ENCODE measurements around the gene CADM3. TPM values are rescaled to one million over a fixed set of nuclear protein-coding genes. Genes with fewer than 3 reads are reported as not detected.

Gene CADM3
- total RNA-seq, 3 donors from 2014 or later (not counting 1 experiment from before 2014, with no cell fraction given), result not detected

- DNase-seq, result no peak
- no peak overlapping the region for H3K4me3 ChIP-seq (ENCODE audit: low read length)
- Mint-ChIP-seq H3K9me3 (no peaks in the 10 kb centered on the region), H3K27ac (no peak overlapping the region), H3K36me3 (no peaks in the 10 kb centered on the region), H3K4me3 (no peak overlapping the region), H3K4me1 (no peaks in the 10 kb centered on the region), H3K27me3 (ENCODE audit: low read depth in 2 of 2) (peaks cover 25 to 29% of the 10 kb centered on the region in 2 donors)
- peaks cover 3% of the 10 kb centered on the region for H3K4me1 ChIP-seq (ENCODE audit: control insufficient read depth, insufficient read depth, low read length)
- TF ChIP-seq, protein P1, sequence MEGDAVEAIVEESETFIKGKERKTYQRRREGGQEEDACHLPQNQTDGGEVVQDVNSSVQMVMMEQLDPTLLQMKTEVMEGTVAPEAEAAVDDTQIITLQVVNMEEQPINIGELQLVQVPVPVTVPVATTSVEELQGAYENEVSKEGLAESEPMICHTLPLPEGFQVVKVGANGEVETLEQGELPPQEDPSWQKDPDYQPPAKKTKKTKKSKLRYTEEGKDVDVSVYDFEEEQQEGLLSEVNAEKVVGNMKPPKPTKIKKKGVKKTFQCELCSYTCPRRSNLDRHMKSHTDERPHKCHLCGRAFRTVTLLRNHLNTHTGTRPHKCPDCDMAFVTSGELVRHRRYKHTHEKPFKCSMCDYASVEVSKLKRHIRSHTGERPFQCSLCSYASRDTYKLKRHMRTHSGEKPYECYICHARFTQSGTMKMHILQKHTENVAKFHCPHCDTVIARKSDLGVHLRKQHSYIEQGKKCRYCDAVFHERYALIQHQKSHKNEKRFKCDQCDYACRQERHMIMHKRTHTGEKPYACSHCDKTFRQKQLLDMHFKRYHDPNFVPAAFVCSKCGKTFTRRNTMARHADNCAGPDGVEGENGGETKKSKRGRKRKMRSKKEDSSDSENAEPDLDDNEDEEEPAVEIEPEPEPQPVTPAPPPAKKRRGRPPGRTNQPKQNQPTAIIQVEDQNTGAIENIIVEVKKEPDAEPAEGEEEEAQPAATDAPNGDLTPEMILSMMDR (IDR thresholded peaks at IDR 0.05), result no peak
- 82% methylated on average over 5 of the region's 5 CpGs for WGBS (ENCODE audit: insufficient coverage)
- intact Hi-C loops (cut with micrococcal nuclease), result no loop called here
- H3K27me3 ChIP-seq (ENCODE audit: control insufficient read depth, insufficient read depth, low read length), result no peaks in the 10 kb centered on the region
- H3K36me3 ChIP-seq (ENCODE audit: control insufficient read depth, insufficient read depth, low read length), result no peaks in the 10 kb centered on the region
- no peak for ATAC-seq
- no peak overlapping the region for H3K27ac ChIP-seq (ENCODE audit: low read length)
- H3K9me3 ChIP-seq (ENCODE audit: control insufficient read depth, insufficient read depth, low read length), result no peaks in the 10 kb centered on the region
These were observed 28.5 kb downstream of the CADM3 start for GRCh38 chr1:159199901-159200300.

- intact Hi-C loops (cut with micrococcal nuclease), result no loop called here
- no peak overlapping the region for H3K4me3 Mint-ChIP-seq
These were observed 29.4 kb downstream of the CADM3 start for GRCh38 chr1:159200769-159201168.

DNA sequence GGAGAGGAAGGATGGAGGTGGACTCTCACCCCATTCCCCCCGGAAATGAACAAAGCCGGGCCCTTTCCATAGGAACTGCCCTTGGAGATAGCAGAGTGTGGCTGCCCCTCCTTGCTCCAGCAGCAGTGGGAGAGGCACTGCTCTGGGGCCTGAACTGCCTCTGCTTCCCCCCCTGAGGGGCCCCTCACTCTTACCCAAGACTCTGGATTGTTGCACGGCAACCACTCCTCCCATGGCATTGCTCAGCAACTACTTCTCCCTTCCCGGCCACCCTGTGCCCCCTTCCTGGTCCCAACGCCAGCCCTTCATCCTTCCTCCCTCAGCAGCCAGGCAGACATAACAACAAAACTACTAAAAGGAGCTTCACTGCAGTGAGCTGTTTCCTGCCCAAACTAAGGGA lies 30.2 kb downstream of the CADM3 start:
- Mint-ChIP-seq H3K9me3 (no peaks in the 10 kb centered on the region), H3K36me3 (no peaks in the 10 kb centered on the region), H3K4me3 (no peak overlapping the region), H3K4me1 (no peaks in the 10 kb centered on the region), H3K27ac (no peak overlapping the region), H3K27me3 (ENCODE audit: low read depth in 2 of 2) (peaks cover 31 to 36% of the 10 kb centered on the region in 2 donors)
- DNase-seq, result no peak
- no peak overlapping the region for H3K27ac ChIP-seq (ENCODE audit: low read length)
- 20% methylated on average over 5 of the region's 5 CpGs for WGBS (ENCODE audit: insufficient coverage)
- intact Hi-C loops (cut with micrococcal nuclease), result no loop called here
- H3K4me3 ChIP-seq (ENCODE audit: low read length), result no peak overlapping the region
- H3K36me3 ChIP-seq (ENCODE audit: control insufficient read depth, insufficient read depth, low read length), result no peaks in the 10 kb centered on the region
- H3K4me1 ChIP-seq (ENCODE audit: control insufficient read depth, insufficient read depth, low read length), result peaks cover 3% of the 10 kb centered on the region
- TF ChIP-seq, protein P1 (IDR thresholded peaks at IDR 0.05), result no peak
- no peak for ATAC-seq
- H3K9me3 ChIP-seq (ENCODE audit: control insufficient read depth, insufficient read depth, low read length), result no peaks in the 10 kb centered on the region
- H3K27me3 ChIP-seq (ENCODE audit: control insufficient read depth, insufficient read depth, low read length), result no peaks in the 10 kb centered on the region

More at GRCh38 chr1:159200769-159201168, 29.4 kb downstream of the CADM3 start:
- Histone ChIP-seq H3K36me3 (ENCODE audit: control insufficient read depth, insufficient read depth, low read length) (no peaks in the 10 kb centered on the region), H3K9me3 (ENCODE audit: control insufficient read depth, insufficient read depth, low read length) (no peaks in the 10 kb centered on the region), H3K27ac (ENCODE audit: low read length) (no peak overlapping the region), H3K4me3 (ENCODE audit: low read length) (no peak overlapping the region), H3K4me1 (ENCODE audit: control insufficient read depth, insufficient read depth, low read length) (peaks cover 3% of the 10 kb centered on the region), H3K27me3 (ENCODE audit: control insufficient read depth, insufficient read depth, low read length) (no peaks in the 10 kb centered on the region)
- TF ChIP-seq, protein P1 (IDR thresholded peaks at IDR 0.05), result no peak
- Mint-ChIP-seq H3K27ac (no peak overlapping the region), H3K27me3 (ENCODE audit: low read depth in 2 of 2) (peaks cover 32 to 36% of the 10 kb centered on the region in 2 donors), H3K36me3 (no peaks in the 10 kb centered on the region), H3K9me3 (no peaks in the 10 kb centered on the region), H3K4me1 (no peaks in the 10 kb centered on the region)
- ATAC-seq, result no peak
- 20% methylated on average over 10 of the region's 18 CpGs for WGBS (ENCODE audit: insufficient coverage)
- no peak for DNase-seq

DNA sequence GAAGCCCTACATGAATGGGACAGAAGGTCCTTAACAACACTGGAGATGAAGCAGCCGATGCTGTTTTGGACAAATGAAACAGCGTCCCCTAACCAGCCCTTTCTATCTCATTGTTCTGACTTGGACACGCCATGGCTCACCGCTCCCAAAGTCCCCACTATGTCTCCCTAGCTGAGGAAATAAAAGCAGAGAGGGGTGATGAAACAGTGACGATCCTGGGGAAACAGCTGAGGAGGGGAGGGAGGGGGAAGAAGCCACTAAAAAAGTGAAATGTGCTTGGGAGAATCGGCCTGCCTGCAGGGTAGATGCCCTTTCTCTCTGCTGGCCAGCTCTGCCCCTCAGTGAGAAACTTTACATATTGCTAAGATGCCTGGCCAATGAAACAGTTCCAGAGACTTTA lies 32.2 kb downstream of the CADM3 start:
- no peaks in the 10 kb centered on the region for H3K9me3 Mint-ChIP-seq
- Histone ChIP-seq H3K27ac (ENCODE audit: low read length) (no peak overlapping the region), H3K4me3 (ENCODE audit: low read length) (no peak overlapping the region), H3K36me3 (ENCODE audit: control insufficient read depth, insufficient read depth, low read length) (no peaks in the 10 kb centered on the region), H3K9me3 (ENCODE audit: control insufficient read depth, insufficient read depth, low read length) (no peaks in the 10 kb centered on the region), H3K4me1 (ENCODE audit: control insufficient read depth, insufficient read depth, low read length) (peaks cover 3% of the 10 kb centered on the region), H3K27me3 (ENCODE audit: control insufficient read depth, insufficient read depth, low read length) (peaks cover under 1% of the 10 kb centered on the region)
- no peaks in the 10 kb centered on the region for H3K4me1 Mint-ChIP-seq
- TF ChIP-seq, protein P1 (IDR thresholded peaks at IDR 0.05), result no peak
- no peak for DNase-seq
- no peak overlapping the region for H3K4me3 Mint-ChIP-seq
- intact Hi-C loops (cut with micrococcal nuclease), result no loop called here
- H3K27ac Mint-ChIP-seq, result no peak overlapping the region
- ATAC-seq, result no peak
- H3K27me3 Mint-ChIP-seq (ENCODE audit: low read depth in 2 of 2), result peaks cover 41 to 49% of the 10 kb centered on the region in 2 donors
- no peaks in the 10 kb centered on the region for H3K36me3 Mint-ChIP-seq
- 75% methylated on average over 6 of the region's 6 CpGs for WGBS (ENCODE audit: insufficient coverage)
